Stimulated activated CD8-positive, alpha-beta memory T cell treated with anti-CD3 and anti-CD28 coated beads, Interleukin-12 subunit alpha, Interleukin-12 subunit beta, amount 100 ng/mL, for 1 hour (primary cell): ENCODE measurements around the gene TAMM41.
"Not testable (repeated sequence)": the region's sequence is repeated elsewhere in the genome, so short reads cannot be mapped to it uniquely, and the experiment has no call there.

ENCODE experiments used
- DNase-seq: peaks from one replicate; pipeline ENCODE4 v3.0.0-alpha.2; 2020; ENCODE audit warnings: low read depth

The TAMM41 gene

DNA sequence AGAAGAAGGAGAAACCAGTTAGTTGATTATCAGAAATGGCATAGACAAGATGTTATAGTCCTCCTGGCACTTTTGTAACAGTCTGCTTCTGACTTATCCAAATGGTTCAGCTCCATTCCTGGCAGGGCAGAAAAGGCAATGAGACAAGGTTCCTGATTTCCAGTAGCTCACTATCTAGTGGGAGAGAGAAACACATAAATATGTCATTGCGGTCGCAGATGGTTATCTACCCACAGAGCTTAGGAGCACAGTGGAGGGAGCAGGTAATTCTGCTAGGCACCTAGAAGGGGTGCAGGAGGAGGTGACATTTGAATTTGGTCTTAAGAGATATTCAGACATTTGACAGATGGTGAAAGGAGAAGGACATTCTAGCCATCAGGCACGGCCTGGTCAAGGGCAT is 78.1 kb downstream of the TAMM41 start:
- no peak for DNase-seq

- DNase-seq, result no peak
These were observed 81.7 kb downstream of the TAMM41 start for GRCh38 chr3:11764931-11765363.

GRCh38 chr3:11759996-11760395 is 86.7 kb downstream of the TAMM41 start:
- no peak for DNase-seq

- no peak for DNase-seq
These were observed 88.8 kb downstream of the TAMM41 start for GRCh38 chr3:11757929-11758328.

DNA sequence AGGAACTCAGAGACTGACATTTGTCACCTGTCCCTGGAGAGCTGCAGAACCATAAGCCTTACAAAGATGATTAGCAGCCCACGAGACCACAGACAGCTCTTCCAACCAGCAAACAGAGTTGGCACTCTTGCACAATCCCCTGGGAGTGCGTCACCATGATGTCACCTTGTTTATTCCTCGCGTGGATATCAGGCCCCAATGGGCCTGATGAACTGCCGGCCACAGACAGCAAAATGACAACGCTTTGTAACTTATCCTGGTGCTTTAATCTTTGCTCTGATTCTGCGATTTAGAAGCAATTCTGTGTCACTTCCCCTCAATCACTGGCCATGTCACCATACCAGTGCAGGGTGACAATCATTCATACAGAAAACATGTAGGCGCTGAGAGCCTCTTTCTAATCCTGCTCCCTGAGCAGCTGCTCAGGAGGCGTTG is 89.2 kb downstream of the TAMM41 start:
- no peak for DNase-seq

DNA sequence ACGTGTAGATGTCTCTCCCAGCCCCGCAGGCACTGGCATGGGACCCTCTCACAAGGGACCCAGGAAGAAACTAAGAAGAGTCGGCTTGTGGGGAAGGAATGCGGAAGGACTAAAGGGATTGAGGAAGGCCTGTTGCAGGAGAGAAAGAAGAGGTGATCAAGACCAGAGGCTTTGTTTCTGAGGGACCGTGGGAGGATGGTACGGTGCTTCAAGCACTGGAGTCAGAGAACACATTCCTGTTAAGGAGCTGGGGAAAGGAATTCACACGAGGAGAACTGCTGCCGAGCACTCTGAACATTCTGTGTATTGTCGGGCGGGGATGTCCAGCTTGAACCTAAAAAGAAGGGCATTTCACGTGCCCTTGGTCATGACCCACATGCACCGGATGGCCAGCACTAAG is 91.4 kb downstream of the TAMM41 start:
- no peak for DNase-seq

DNA sequence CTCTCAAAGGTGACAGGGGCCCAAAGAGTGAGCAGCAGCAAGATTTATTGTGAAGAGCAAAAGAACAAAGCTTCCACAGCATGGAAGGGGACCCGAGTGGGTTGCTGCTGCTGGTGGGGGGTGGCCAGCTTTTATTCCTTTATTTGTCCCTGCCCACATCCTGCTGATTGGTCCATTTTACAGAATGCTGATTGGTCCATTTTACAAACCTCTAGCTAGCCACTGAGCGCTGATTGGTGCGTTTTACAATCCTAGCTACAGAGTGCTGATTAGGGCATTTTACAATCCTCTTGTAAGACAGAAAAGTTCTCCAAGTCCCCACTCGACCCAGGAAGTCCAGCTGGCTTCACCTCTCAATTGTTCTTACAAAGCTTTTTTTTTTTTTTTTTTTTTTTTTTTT is 94.4 kb downstream of the TAMM41 start:
- not testable (repeated sequence) for DNase-seq

DNA sequence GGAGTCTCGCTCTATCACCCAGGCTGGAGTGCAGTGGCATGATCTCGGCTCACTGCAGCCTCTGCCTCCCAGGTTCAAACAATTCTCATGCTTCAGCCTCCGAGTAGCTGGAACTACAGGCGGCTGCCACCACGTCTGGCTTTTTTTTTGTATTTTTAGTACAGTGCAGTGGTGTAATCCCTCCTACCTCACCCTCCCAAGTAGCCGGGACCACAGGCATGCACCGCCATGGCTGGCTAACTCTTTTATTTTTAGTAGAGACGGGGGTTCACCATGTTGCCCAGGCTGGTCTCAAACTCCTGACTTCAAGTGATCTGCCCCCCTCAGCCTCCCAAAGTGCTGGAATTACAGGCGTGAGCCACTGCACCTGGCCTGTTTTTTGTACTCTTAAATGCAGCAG is 98.4 kb downstream of the TAMM41 start:
- not testable (repeated sequence) for DNase-seq
